ENCODE results near the gene UCHL3. TPM values are rescaled to one million over a fixed set of nuclear protein-coding genes. Genes with fewer than 3 reads are reported as not detected.

The UCHL3 gene
- total and polyA plus RNA-seq, 10 of the 15 experiments (the other 5 are each of a cell fraction or from before 2014, with no cell fraction given) = 52.5 to 179 (median 104) TPM

DNA sequence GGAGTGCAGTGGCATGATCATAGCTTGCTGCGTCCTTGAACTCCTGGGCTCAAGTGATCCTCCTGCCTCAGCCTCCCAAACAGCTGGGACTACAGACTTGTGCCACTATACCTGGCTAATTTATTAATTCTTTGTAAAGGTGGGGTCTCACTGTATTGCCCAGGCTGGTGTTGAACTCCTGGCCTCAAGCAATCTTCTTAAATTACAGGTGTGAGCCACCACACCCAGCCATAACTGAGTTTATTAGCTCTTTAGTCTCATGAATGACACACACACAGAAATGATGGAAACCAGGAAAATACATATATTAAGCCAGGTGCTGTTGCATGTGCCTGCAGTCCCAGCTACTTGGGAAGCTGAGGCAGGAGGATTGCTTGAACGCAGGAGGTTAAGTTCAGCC is 53.4 kb downstream of the UCHL3 start:
- TF ChIP-seq IKZF2 (IDR thresholded peaks at IDR 0.05) (no peak), NR2F1 (conservative IDR thresholded peaks at IDR 0.05) (no peak), ZZZ3 (IDR thresholded peaks at IDR 0.05; ENCODE audit: control insufficient read depth, insufficient read length, low read depth) (no peak), CHD1 (IDR thresholded peaks at IDR 0.05; ENCODE audit: low read depth, low read length) (no peak), EZH2 (IDR thresholded peaks at IDR 0.05; ENCODE audit: borderline replicate concordance, control insufficient read depth, low read depth, low read length) (no peak), FOS (IDR thresholded peaks at IDR 0.05; ENCODE audit: borderline replicate concordance, extremely low read depth, insufficient read length) (no peak), FOXK2 (IDR thresholded peaks at IDR 0.05) (no peak), BHLHE40 (IDR thresholded peaks at IDR 0.05; ENCODE audit: borderline replicate concordance in 1 of 2, low read depth in 2 of 2, low read length in 1 of 2) (no peak)
- TF ChIP-seq, protein P1, sequence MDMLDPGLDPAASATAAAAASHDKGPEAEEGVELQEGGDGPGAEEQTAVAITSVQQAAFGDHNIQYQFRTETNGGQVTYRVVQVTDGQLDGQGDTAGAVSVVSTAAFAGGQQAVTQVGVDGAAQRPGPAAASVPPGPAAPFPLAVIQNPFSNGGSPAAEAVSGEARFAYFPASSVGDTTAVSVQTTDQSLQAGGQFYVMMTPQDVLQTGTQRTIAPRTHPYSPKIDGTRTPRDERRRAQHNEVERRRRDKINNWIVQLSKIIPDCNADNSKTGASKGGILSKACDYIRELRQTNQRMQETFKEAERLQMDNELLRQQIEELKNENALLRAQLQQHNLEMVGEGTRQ (IDR thresholded peaks at IDR 0.05; ENCODE audit: borderline replicate concordance, low read depth, low read length) = no peak
- no TSS peak for BruUV-seq (replicated peaks)
- ChIA-PET POLR2A (no interaction called here), CTCF (interaction anchor here (1.0 kb wide), 1 partner anchor 171 kb away, joined by 3 read pairs; no protein-coding TSS in a partner anchor), SMC1A (ENCODE audit: uncharacterized antibody, unreplicated experiment) (no interaction called here), RAD21 (ENCODE audit: unreplicated experiment) (no interaction called here)
- no peaks in the 10 kb centered on the region for H4K20me1 ChIP-seq (ENCODE audit: control insufficient read depth, insufficient read depth)
- H2AFZ ChIP-seq (ENCODE audit: control insufficient read depth, low read depth, low read length) = no peak overlapping the region
- ATAC-seq (no peak), FAIRE-seq (no peak), DNase-seq (ENCODE audit: low read depth, low spot score) (no peak)
- H3K9ac ChIP-seq (ENCODE audit: control insufficient read depth, insufficient read depth, low read length) = no peak overlapping the region
- H3K27ac ChIP-seq (ENCODE audit: control insufficient read depth, insufficient read depth) = no peak overlapping the region
- in situ Hi-C loops (cut with MboI) (no loop called here), intact Hi-C loops (cut with micrococcal nuclease; ENCODE audit: unreplicated experiment) (no loop called here)
- no peaks in the 10 kb centered on the region for H3K79me2 ChIP-seq (ENCODE audit: control insufficient read depth, insufficient read depth, low read length)
- H3K9me3 ChIP-seq (replicated peaks; ENCODE audit: control insufficient read depth, insufficient read depth, low read length) = no peaks in the 10 kb centered on the region
- H3K36me3 ChIP-seq (ENCODE audit: control insufficient read depth in 2 of 2, insufficient read depth in 2 of 2, low read length in 1 of 2) = peaks cover 0 to 7% of the 10 kb centered on the region in 2 experiments; a peak in 1 of 4 replicates
- no peaks in the 10 kb centered on the region for H3K4me1 ChIP-seq (ENCODE audit: control insufficient read depth, insufficient read depth, low read length)
- no peak overlapping the region for H3K4me3 ChIP-seq
- no peak overlapping the region for H3K4me2 ChIP-seq (ENCODE audit: control insufficient read depth, insufficient read depth)
- H3K27me3 ChIP-seq (replicated peaks in 1 of 2; ENCODE audit: control insufficient read depth in 2 of 2, insufficient read depth in 2 of 2, low read length in 1 of 2) = no peaks in the 10 kb centered on the region
- 98% methylated on average over 2 of the region's 2 CpGs for WGBS (ENCODE audit: insufficient coverage, insufficient replicate concordance, low lambda C conversion rate, missing lambda C conversion rate)
